Neural cell (in vitro differentiated cells): ENCODE measurements around the gene KLHL21. TPM values are rescaled to one million over a fixed set of nuclear protein-coding genes. Genes with fewer than 3 reads are reported as not detected.

Experiments
- H2AFZ ChIP-seq: fragments of 200-600, 300-800 bp; sonication (generic), shearing (Covaris generic); 2 replicates; pipeline ENCODE4 v1.6.0; 2014; ENCODE audit warnings: low read depth, mild to moderate bottlenecking, antibody characterized with exemption, low read length, moderate library complexity
- H3F3A ChIP-seq: fragments of 200-600 bp; shearing (Covaris generic); 2 replicates; pipeline ENCODE4 v1.6.1; 2016; ENCODE audit warnings: mild to moderate bottlenecking, moderate library complexity, mixed read lengths, antibody characterized with exemption, low read length; ENCODE audit not compliant: insufficient read depth, poor library complexity, severe bottlenecking
- H3K27ac ChIP-seq: fragments of 200-600, 300-800 bp; sonication (generic), shearing (Covaris generic); 2 replicates; pipeline ENCODE4 v1.5.1; 2014; ENCODE audit warnings: mild to moderate bottlenecking, low read length, moderate library complexity
- H3K27me3 ChIP-seq: fragments of 300-800, 200-600 bp; sonication (generic), shearing (Covaris generic); 2 replicates; pipeline ENCODE4 v1.6.0; 2014; ENCODE audit warnings: mild to moderate bottlenecking, low read depth, low read length, moderate library complexity; ENCODE audit not compliant: insufficient read depth
- H3K36me3 ChIP-seq: fragments of 300-800, 200-600 bp; sonication (generic), shearing (Covaris generic); 2 replicates; pipeline ENCODE4 v1.5.1; 2014; ENCODE audit warnings: mild to moderate bottlenecking, antibody characterized with exemption, low read length, moderate library complexity; ENCODE audit not compliant: insufficient read depth
- H3K4me2 ChIP-seq: fragments of 300-800, 200-600 bp; sonication (generic), shearing (Covaris generic); 2 replicates; pipeline ENCODE4 v1.6.0; 2014; ENCODE audit warnings: mild to moderate bottlenecking, low read length
- H3K4me3 ChIP-seq: fragments of 300-800, 200-600 bp; sonication (generic), shearing (Covaris generic); 2 replicates; pipeline ENCODE4 v1.5.1; 2014; ENCODE audit warnings: mild to moderate bottlenecking, low read length, moderate library complexity
- H3K79me2 ChIP-seq: fragments of 200-600 bp; shearing (Covaris generic); replicated peaks from 2 replicates; pipeline ENCODE4 v1.6.0; 2014; ENCODE audit warnings: mild to moderate bottlenecking, low read length, moderate library complexity; ENCODE audit not compliant: insufficient read depth
- H3K9ac ChIP-seq: fragments of 300-800, 200-600 bp; sonication (generic), shearing (Covaris generic); 2 replicates; pipeline ENCODE4 v1.6.1; 2016; ENCODE audit warnings: mild to moderate bottlenecking, low read length, mixed read lengths
- H3K9me2 ChIP-seq: fragments of 200-600 bp; shearing (Covaris generic); 2 replicates; pipeline ENCODE4 v1.6.1; 2016; ENCODE audit warnings: mild to moderate bottlenecking, low read length, mixed read lengths; ENCODE audit not compliant: insufficient read depth
- H3K9me3 ChIP-seq: fragments of 200-600, 300-800 bp; sonication (generic), shearing (Covaris generic); 2 replicates; pipeline ENCODE4 v1.6.1; 2016; ENCODE audit warnings: mild to moderate bottlenecking, mixed run types, low read length, moderate library complexity, mixed read lengths
- H4K20me1 ChIP-seq: fragments of 200-600 bp; shearing (Covaris generic); 2 replicates; pipeline ENCODE4 v1.6.1; 2016; ENCODE audit warnings: mild to moderate bottlenecking, mixed run types; ENCODE audit not compliant: insufficient read depth
- CTCF ChIP-seq: fragments of 450-650 bp; IDR thresholded peaks from 2 replicates; pipeline ENCODE4 v1.5.1; 2014; ENCODE audit warnings: antibody characterized with exemption, mild to moderate bottlenecking, moderate library complexity; ENCODE audit not compliant: poor library complexity, severe bottlenecking
- EP300 ChIP-seq: fragments of 450-650 bp; conservative IDR thresholded peaks from 2 replicates; pipeline ENCODE4 v1.6.1; 2014; ENCODE audit warnings: antibody characterized with exemption, mild to moderate bottlenecking, moderate library complexity; ENCODE audit not compliant: poor library complexity, severe bottlenecking
- EZH2 ChIP-seq: fragments of 200-600, 300-800 bp; shearing (Covaris generic), sonication (generic); IDR thresholded peaks from 2 replicates; pipeline ENCODE4 v1.6.1; 2014; ENCODE audit warnings: antibody characterized with exemption, low read length, borderline replicate concordance, mild to moderate bottlenecking; ENCODE audit not compliant: insufficient read depth, poor library complexity, severe bottlenecking
- MXI1 ChIP-seq: fragments of 450-650 bp; conservative IDR thresholded peaks from 2 replicates; pipeline ENCODE4 v1.6.1; 2014; ENCODE audit warnings: antibody characterized with exemption, mild to moderate bottlenecking; ENCODE audit not compliant: poor library complexity, severe bottlenecking
- POLR2AphosphoS5 ChIP-seq: IDR thresholded peaks from 2 replicates; pipeline ENCODE4 v1.6.1; 2012
- RAD21 ChIP-seq: fragments of 450-650 bp; conservative IDR thresholded peaks from 2 replicates; pipeline ENCODE4 v1.6.1; 2014; ENCODE audit warnings: antibody characterized with exemption, mild to moderate bottlenecking, moderate library complexity
- SMC3 ChIP-seq: fragments of 450-650 bp; conservative IDR thresholded peaks from 2 replicates; pipeline ENCODE4 v1.6.1; 2014; ENCODE audit warnings: antibody characterized with exemption, mild to moderate bottlenecking, moderate library complexity; ENCODE audit not compliant: poor library complexity
- TAF1 ChIP-seq: IDR thresholded peaks from 2 replicates; pipeline ENCODE4 v1.6.1; 2012; ENCODE audit warnings: low read depth
- polyA plus RNA-seq: library from polyadenylated mRNA; depleted of rRNA; stranded (reverse); fragments of >200 nt; gene quantifications from 2 replicates; pipeline ENCODE4 v1.2.3, GENCODE V29; 2014
- TF ChIP-seq, protein P1 (sequence below): IDR thresholded peaks from 2 replicates; pipeline ENCODE4 v1.6.1; 2012; ENCODE audit warnings: borderline replicate concordance

The KLHL21 gene
- polyA plus RNA-seq, 1 donor from 2014 or later, result 8.4 TPM

GRCh38 chr1:6592865-6593593 lies 9.6 kb downstream of the KLHL21 start:
- no peaks in the 10 kb centered on the region for H3K9me2 ChIP-seq
- H3K4me3 ChIP-seq, result no peak overlapping the region
- no peaks in the 10 kb centered on the region for H3K27me3 ChIP-seq
- H3K27ac ChIP-seq, result no peak overlapping the region
- H3K36me3 ChIP-seq, result no peaks in the 10 kb centered on the region
- H3K9ac ChIP-seq, result no peak overlapping the region
- no peaks in the 10 kb centered on the region for H3F3A ChIP-seq
- H4K20me1 ChIP-seq, result no peaks in the 10 kb centered on the region
- no peaks in the 10 kb centered on the region for H3K79me2 ChIP-seq
- no peak for TF ChIP-seq EP300
- TF ChIP-seq, protein P1, sequence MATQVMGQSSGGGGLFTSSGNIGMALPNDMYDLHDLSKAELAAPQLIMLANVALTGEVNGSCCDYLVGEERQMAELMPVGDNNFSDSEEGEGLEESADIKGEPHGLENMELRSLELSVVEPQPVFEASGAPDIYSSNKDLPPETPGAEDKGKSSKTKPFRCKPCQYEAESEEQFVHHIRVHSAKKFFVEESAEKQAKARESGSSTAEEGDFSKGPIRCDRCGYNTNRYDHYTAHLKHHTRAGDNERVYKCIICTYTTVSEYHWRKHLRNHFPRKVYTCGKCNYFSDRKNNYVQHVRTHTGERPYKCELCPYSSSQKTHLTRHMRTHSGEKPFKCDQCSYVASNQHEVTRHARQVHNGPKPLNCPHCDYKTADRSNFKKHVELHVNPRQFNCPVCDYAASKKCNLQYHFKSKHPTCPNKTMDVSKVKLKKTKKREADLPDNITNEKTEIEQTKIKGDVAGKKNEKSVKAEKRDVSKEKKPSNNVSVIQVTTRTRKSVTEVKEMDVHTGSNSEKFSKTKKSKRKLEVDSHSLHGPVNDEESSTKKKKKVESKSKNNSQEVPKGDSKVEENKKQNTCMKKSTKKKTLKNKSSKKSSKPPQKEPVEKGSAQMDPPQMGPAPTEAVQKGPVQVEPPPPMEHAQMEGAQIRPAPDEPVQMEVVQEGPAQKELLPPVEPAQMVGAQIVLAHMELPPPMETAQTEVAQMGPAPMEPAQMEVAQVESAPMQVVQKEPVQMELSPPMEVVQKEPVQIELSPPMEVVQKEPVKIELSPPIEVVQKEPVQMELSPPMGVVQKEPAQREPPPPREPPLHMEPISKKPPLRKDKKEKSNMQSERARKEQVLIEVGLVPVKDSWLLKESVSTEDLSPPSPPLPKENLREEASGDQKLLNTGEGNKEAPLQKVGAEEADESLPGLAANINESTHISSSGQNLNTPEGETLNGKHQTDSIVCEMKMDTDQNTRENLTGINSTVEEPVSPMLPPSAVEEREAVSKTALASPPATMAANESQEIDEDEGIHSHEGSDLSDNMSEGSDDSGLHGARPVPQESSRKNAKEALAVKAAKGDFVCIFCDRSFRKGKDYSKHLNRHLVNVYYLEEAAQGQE, result no peak
- no peak for TF ChIP-seq POLR2AphosphoS5
- TF ChIP-seq SMC3, result no peak
- no peak for TF ChIP-seq TAF1
- no peak for TF ChIP-seq RAD21
- no peak for TF ChIP-seq MXI1
- TF ChIP-seq CTCF, result no peak
- TF ChIP-seq EZH2, result no peak
- H3K4me2 ChIP-seq, result no peak overlapping the region
- H2AFZ ChIP-seq, result no peak overlapping the region
- no peaks in the 10 kb centered on the region for H3K9me3 ChIP-seq

- no peak for TF ChIP-seq EP300
- TF ChIP-seq, protein P1, result no peak
- TF ChIP-seq CTCF, result no peak
- no peak for TF ChIP-seq POLR2AphosphoS5
- no peak for TF ChIP-seq SMC3
- no peak for TF ChIP-seq MXI1
- TF ChIP-seq RAD21, result no peak
- TF ChIP-seq TAF1, result no peak
- no peak for TF ChIP-seq EZH2
- no peaks in the 10 kb centered on the region for H3K9me3 ChIP-seq
- H3K27ac ChIP-seq, result no peak overlapping the region
- H3K36me3 ChIP-seq, result no peaks in the 10 kb centered on the region
- no peak overlapping the region for H3K4me3 ChIP-seq
- no peaks in the 10 kb centered on the region for H3F3A ChIP-seq
- H3K4me2 ChIP-seq, result no peak overlapping the region
- no peaks in the 10 kb centered on the region for H3K9me2 ChIP-seq
- no peaks in the 10 kb centered on the region for H3K79me2 ChIP-seq
- H3K27me3 ChIP-seq, result no peaks in the 10 kb centered on the region
- H4K20me1 ChIP-seq, result no peaks in the 10 kb centered on the region
- no peak overlapping the region for H3K9ac ChIP-seq
- H2AFZ ChIP-seq, result no peak overlapping the region
These were observed 10.2 kb downstream of the KLHL21 start for GRCh38 chr1:6592441-6592840.
